Breast epithelium (tissue), 3 donors: ENCODE measurements around the gene PBXIP1.
A peak's percentile ranks its signal among the peaks of the same experiment; 100 is the strongest.

Experiments
- CTCF ChIP-seq, 3 donors: fragments of 450-650 bp; IDR thresholded peaks; one replicate each; pipeline ENCODE4 v1.5.1; 2016 to 2017; ENCODE audit warnings: antibody characterized with exemption in 3 of 3, mild to moderate bottlenecking in 3 of 3, moderate library complexity in 3 of 3
- POLR2A ChIP-seq: fragments of 450-650 bp; IDR thresholded peaks from one replicate; pipeline ENCODE4 v1.6.1; 2016; ENCODE audit warnings: antibody characterized with exemption, mild to moderate bottlenecking, moderate library complexity
- POLR2AphosphoS5 ChIP-seq, 3 donors: sonication (generic); formaldehyde crosslinking; IDR thresholded peaks; one replicate each; pipeline ENCODE4 v1.6.1; 2017; ENCODE audit warnings: antibody characterized with exemption in 3 of 3

GRCh38 chr1:154972517-154973343 lies 16.8 kb upstream of the PBXIP1 start:
- TF ChIP-seq CTCF (IDR thresholded peaks at IDR 0.05) (no peak), POLR2AphosphoS5 (IDR thresholded peaks at IDR 0.05) (peak; percentile 56 to 91 (median 66)), POLR2A (peak; percentile 17)
